HepG2 (cell line): ENCODE data around the gene AKAP8L. TPM values are rescaled to one million over a fixed set of nuclear protein-coding genes. Genes with fewer than 3 reads are reported as not detected.

Source experiments
- ATAC-seq: fragments of 200-7000 bp; cut with Tn5 transposase; 3 replicates; pipeline ENCODE4 v1.9.1; 2020; ENCODE audit warnings: mild to moderate bottlenecking, moderate library complexity
- BruUV-seq: library from RNA; stranded (reverse); fragments of 400-500 nt; replicated peaks from 2 replicates; lab custom pipeline; 2021; lab: Mats Ljungman, UMichigan
- CTCF ChIA-PET: fragments of 300-600 bp; formaldehyde crosslinking; extraction: SDS; loops from one replicate; lab custom pipeline; 2021; ENCODE audit warnings: low total read pairs, inconsistent platforms, low intra/inter-chr PET ratio; lab: Yijun Ruan, JAX
- POLR2A ChIA-PET: fragments of 350-600 bp; sonication (Branson Sonifier 250); formaldehyde crosslinking; loops from one replicate; lab custom pipeline; 2020; ENCODE audit warnings: antibody characterized with exemption, inconsistent platforms; lab: Yijun Ruan, JAX
- DNase-seq: peaks from one replicate; pipeline ENCODE4 v3.0.0-alpha.2; 2015; ENCODE audit warnings: low spot score
- FAIRE-seq: peaks from 3 replicates; lab custom pipeline; 2011; peaks lifted over from hg19 to GRCh38; lab: Jason Lieb, UNC
- H2AFZ ChIP-seq: one replicate; pipeline ENCODE4 v1.6.1; 2011; ENCODE audit warnings: low read length, inconsistent platforms
- H3K27ac ChIP-seq: fragments of 300-600 bp; 3 replicates; pipeline ENCODE4 v1.8.0; 2011; ENCODE audit warnings: mixed run types, mild to moderate bottlenecking, mixed read lengths, low read length, inconsistent platforms; ENCODE audit not compliant: insufficient read depth; ENCODE audit errors: extremely low read length
- H3K27me3 ChIP-seq, 2 experiments: fragments of 200-600 bp in 1 of 2; 2 replicates in 1 of 2; 3 replicates in 1 of 2; pipeline versions ENCODE4 v1.6.0 to v1.8.0; 2011; ENCODE audit warnings: low read length in 2 of 2, mild to moderate bottlenecking in 2 of 2, moderate library complexity in 2 of 2, inconsistent platforms in 1 of 2; ENCODE audit not compliant: insufficient read depth in 2 of 2, control insufficient read depth in 1 of 2
- H3K36me3 ChIP-seq, 2 experiments: fragments of 200-600 bp in 1 of 2; replicated peaks in 1 of 2; 2 replicates in 1 of 2; 3 replicates in 1 of 2; pipeline versions ENCODE4 v1.5.1 to v1.8.0; 2011; ENCODE audit warnings: low read length in 2 of 2, inconsistent platforms in 1 of 2; ENCODE audit not compliant: insufficient read depth in 2 of 2, control insufficient read depth in 1 of 2
- H3K4me1 ChIP-seq: 2 replicates; pipeline ENCODE4 v1.5.1; 2012; ENCODE audit warnings: low read length, inconsistent platforms; ENCODE audit not compliant: insufficient read depth
- H3K4me2 ChIP-seq: 2 replicates; pipeline ENCODE4 v1.6.0; 2011; ENCODE audit warnings: low read depth, low read length, inconsistent platforms
- H3K4me3 ChIP-seq, 3 experiments: fragments of 200-600 bp in 1 of 3; sonication (generic), shearing (Covaris generic) in 1 of 3; replicated peaks in 1 of 3; 2 replicates each; pipeline ENCODE4 v1.5.1; 2011 to 2016; ENCODE audit warnings: low read length in 3 of 3, inconsistent platforms in 2 of 3, low read depth in 2 of 3, mild to moderate bottlenecking in 2 of 3, control low read depth in 1 of 3, mixed read lengths in 1 of 3; ENCODE audit not compliant: insufficient read depth in 1 of 3
- H3K79me2 ChIP-seq: one replicate; pipeline ENCODE4 v1.6.1; 2011; ENCODE audit warnings: low read length, inconsistent platforms; ENCODE audit not compliant: insufficient read depth
- H3K9ac ChIP-seq: 2 replicates; pipeline ENCODE4 v1.6.0; 2011; ENCODE audit warnings: mild to moderate bottlenecking, low read depth, low read length, inconsistent platforms; ENCODE audit not compliant: insufficient read depth
- H3K9me3 ChIP-seq: 2 replicates; pipeline ENCODE4 v1.5.1; 2012; ENCODE audit warnings: mild to moderate bottlenecking, low read length
- H4K20me1 ChIP-seq: 2 replicates; pipeline ENCODE4 v1.6.0; 2011; ENCODE audit warnings: inconsistent platforms, mild to moderate bottlenecking, low read length, moderate library complexity; ENCODE audit not compliant: insufficient read depth
- AGO2 ChIP-seq: fragments of 200-400 bp; formaldehyde crosslinking; optimal IDR thresholded peaks from 2 replicates; pipeline ENCODE3; 2017; ENCODE audit warnings: mild to moderate bottlenecking, low read depth, low read length, moderate library complexity
- ZNF382 ChIP-seq: sonication (generic); formaldehyde crosslinking; IDR thresholded peaks from 2 replicates; pipeline ENCODE4 v1.5.0; 2020; ENCODE audit warnings: missing genetic modification reagents, mild to moderate bottlenecking, borderline replicate concordance
- WGBS: methylation state at CpG from one replicate; pipeline ENCODE4 v1.1.6; 2017; ENCODE audit warnings: low lambda C conversion rate; 5-methylcytosine and 5-hydroxymethylcytosine counted together
- in situ Hi-C: cut with HindIII; loops from 2 replicates; pipeline ENCODE4 v1.10.0; 2017; ENCODE audit warnings: low pct_unique_long_range_greater_than_20kb; ENCODE audit not compliant: extremely low pct_ligation_motif_present
- intact Hi-C: fragments of 100-400 bp; cut with micrococcal nuclease; formaldehyde crosslinking; loops from one replicate; pipeline ENCODE4 v1.10.0; 2022; ENCODE audit not compliant: unreplicated experiment
- polyA plus RNA-seq, 8 experiments: library from polyadenylated mRNA; depleted of rRNA in 3 of 8; stranded (reverse) in 7 of 8; unstranded in 1 of 8; fragments of >200 nt; fragmentation: Illumina TruSeq in 4 of 8; extraction: Trizol in 4 of 8; gene quantifications; 2 replicates each; pipeline versions ENCODE4 v1.2.1 to v1.2.3, GENCODE V29; 2011 to 2016; ENCODE audit warnings: low read depth in 4 of 8, missing spikeins in 1 of 8, mixed read lengths in 1 of 8; ENCODE audit not compliant: insufficient read depth in 1 of 8
- total RNA-seq, 5 experiments: library from RNA; depleted of rRNA; stranded (reverse); fragments of >200 nt; fragmentation: Illumina TruSeq; extraction: Trizol; gene quantifications; 2 replicates each; pipeline ENCODE4 v1.2.3, GENCODE V29; 2016; ENCODE audit warnings: low read depth in 1 of 5
- TF ChIP-seq, protein P1 (sequence below): sonication (generic); formaldehyde crosslinking; IDR thresholded peaks from 2 replicates; pipeline ENCODE4 v1.4.0; 2020; ENCODE audit warnings: mild to moderate bottlenecking, missing genetic modification reagents

AKAP8L gene
- total and polyA plus RNA-seq, 2 of the 13 experiments (the other 11 are each of a cell fraction or from before 2014, with no cell fraction given) = 48.2 to 49.6 TPM

DNA sequence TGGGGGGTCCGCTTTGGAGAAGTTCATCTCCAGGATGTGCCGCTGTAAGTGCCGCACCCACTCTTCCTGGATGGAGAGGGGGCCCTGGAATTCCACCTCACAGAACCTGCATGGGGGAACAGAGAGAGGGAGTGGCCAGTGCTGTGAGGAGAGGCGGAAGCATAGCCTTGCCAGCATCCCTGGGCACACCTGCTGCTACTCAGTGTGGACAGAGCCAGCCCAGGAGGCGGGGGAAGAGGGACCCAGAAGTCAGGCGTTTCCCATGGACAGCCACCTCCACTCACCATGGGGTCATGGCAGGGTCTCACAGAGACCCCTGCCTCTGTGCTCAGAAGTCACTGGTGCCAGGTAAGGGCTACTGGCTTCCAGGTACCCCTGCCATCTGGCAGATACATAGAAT lies 4.3 kb upstream of the AKAP8L start (continued):
- TF ChIP-seq, protein P1, sequence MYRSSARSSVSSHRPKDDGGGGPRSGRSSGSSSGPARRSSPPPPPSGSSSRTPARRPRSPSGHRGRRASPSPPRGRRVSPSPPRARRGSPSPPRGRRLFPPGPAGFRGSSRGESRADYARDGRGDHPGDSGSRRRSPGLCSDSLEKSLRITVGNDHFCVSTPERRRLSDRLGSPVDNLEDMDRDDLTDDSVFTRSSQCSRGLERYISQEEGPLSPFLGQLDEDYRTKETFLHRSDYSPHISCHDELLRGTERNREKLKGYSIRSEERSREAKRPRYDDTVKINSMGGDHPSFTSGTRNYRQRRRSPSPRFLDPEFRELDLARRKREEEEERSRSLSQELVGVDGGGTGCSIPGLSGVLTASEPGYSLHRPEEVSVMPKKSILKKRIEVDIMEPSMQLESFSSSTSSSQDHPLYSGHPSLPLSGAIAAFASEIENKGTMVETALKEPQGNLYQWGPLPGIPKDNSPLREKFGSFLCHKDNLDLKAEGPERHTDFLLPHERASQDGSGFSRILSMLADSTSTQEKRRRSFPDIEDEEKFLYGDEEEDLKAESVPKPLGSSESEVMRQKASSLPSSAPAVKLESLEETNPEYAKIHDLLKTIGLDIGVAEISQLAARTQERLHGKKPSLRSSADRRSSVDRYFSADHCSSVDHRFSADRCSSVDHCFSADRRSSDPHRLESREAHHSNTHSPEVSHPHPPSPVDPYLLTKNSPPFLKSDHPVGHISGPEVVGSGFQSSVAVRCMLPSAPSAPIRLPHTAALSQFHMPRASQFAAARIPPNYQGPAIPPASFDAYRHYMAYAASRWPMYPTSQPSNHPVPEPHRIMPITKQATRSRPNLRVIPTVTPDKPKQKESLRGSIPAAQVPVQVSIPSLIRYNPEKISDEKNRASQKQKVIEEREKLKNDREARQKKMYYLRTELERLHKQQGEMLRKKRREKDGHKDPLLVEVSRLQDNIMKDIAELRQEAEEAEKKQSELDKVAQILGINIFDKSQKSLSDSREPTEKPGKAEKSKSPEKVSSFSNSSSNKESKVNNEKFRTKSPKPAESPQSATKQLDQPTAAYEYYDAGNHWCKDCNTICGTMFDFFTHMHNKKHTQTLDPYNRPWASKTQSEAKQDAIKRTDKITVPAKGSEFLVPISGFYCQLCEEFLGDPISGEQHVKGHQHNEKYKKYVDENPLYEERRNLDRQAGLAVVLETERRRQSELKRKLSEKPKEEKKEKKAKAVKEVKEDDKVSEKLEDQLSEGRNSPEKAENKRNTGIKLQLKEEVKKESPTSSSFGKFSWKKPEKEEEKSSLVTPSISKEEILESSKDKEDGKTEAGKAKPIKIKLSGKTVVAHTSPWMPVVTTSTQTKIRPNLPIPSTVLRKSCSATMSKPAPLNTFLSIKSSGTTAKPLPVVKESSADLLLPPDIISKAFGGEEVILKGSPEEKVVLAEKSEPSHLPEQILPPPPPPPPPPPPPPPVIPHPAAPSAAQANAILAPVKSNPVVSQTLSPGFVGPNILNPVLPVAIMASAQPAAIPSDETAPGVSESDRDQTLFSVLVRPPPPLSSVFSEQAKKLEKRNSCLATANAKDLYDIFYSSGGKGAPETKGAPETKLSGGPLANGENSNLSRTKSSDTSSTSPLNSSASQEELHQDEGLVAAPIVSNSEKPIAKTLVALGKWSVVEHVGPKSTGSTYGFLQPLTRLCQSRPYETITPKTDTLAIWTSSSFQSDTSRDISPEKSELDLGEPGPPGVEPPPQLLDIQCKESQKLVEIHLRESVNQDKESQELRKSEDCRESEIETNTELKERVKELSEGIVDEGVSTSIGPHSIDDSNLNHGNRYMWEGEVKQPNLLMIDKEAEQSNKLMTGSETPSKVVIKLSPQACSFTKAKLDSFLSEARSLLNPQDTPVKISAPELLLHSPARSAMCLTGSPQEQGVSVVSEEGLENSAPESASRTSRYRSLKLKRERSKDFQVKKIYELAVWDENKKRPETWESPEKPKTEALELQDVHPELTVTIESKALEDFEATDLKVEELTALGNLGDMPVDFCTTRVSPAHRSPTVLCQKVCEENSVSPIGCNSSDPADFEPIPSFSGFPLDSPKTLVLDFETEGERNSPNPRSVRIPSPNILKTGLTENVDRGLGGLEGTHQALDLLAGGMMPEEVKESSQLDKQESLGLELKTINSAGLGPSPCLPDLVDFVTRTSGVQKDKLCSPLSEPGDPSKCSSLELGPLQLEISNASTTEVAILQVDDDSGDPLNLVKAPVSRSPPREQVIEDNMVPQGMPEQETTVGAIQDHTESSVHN = no peak

- TF ChIP-seq ZNF382 (CRISPR knock-in tag) (no peak), AGO2 (peak; percentile 67)
- H3K79me2 ChIP-seq = peaks cover 14% of the 10 kb centered on the region
- intact Hi-C loops = no loop called here
- FAIRE-seq = no peak
- DNase-seq = no peak
- H3K4me1 ChIP-seq = peaks cover 3% of the 10 kb centered on the region
- peaks cover 4% of the 10 kb centered on the region; the same call in 1 of the 2 replicates for H4K20me1 ChIP-seq
- no peak overlapping the region for H3K4me2 ChIP-seq
- POLR2A ChIA-PET = no interaction called here
- no TSS peak for BruUV-seq
- ATAC-seq = no peak
- in situ Hi-C loops = loop anchor here (10.0 kb wide), 1 partner anchor 132 kb away; no protein-coding TSS in a partner anchor
- CTCF ChIA-PET = no interaction called here
- H3K9ac ChIP-seq = no peak overlapping the region
- no peak overlapping the region for H3K27ac ChIP-seq
- H2AFZ ChIP-seq = no peak overlapping the region
- WGBS = 97% methylated on average over 21 of the region's 22 CpGs
- H3K4me3 ChIP-seq = no peak overlapping the region
- H3K36me3 ChIP-seq = peaks cover 25 to 34% of the 10 kb centered on the region in 2 experiments; a peak in 4 of 5 replicates
- H3K9me3 ChIP-seq = no peaks in the 10 kb centered on the region; the same call in 1 of the 2 replicates
- H3K27me3 ChIP-seq = no peaks in the 10 kb centered on the region; a peak in 1 of 5 replicates
These were observed 3.7 kb upstream of the AKAP8L start for GRCh38 chr19:15422296-15423075.
